ENCODE results near the gene TSPAN11.

GRCh38 chr12:30955214-30955613 is 28.7 kb downstream of the TSPAN11 start:
- TF ChIP-seq SIN3A (IDR thresholded peaks at IDR 0.05; ENCODE audit: borderline replicate concordance, insufficient read depth, low read depth, low read length) = no peak
- no peak for TF ChIP-seq CTCF (IDR thresholded peaks at IDR 0.05)
- TF ChIP-seq POLR2AphosphoS5 (IDR thresholded peaks at IDR 0.05; ENCODE audit: low read depth, low read length) = no peak
- no peak for TF ChIP-seq REST (IDR thresholded peaks at IDR 0.05; ENCODE audit: insufficient read depth in 1 of 2, low read depth in 2 of 2, low read length in 1 of 2)
